NCI-H2081 treated with DMSO at 0.1 percent for 48 hours (cell line): Measurements from ENCODE around the gene RAD23B.
"Not testable (repeated sequence)": the region's sequence is repeated elsewhere in the genome, so short reads cannot be mapped to it uniquely, and the experiment has no call there.

Experiments used
- DNase-seq: peaks from one replicate; lab custom pipeline; 2025; lab: John Stamatoyannopoulos, UW

RAD23B gene

DNA sequence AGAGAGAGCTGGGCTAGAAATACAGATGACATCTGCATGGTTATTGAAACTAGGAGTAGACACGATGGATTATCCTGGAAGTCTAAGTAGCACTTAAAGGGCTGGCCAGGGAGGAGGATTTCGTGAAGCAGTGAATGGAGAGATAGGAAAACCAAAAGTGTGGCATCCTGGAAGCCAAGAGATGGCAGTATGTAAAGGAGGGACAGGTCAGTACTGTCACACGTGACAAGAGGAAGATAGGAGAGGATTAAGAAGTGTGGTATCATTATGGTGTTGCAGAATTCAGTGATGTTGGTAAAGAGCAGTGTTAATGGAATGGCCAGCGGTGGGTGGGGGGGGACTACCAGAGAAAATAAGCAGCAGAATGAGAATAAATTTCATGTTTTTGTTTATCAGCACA is 11.7 kb downstream of the RAD23B start:
- no peak for DNase-seq

- no peak for DNase-seq
Observed at GRCh38 chr9:107295995-107296394, 12.9 kb downstream of the RAD23B start.

DNA sequence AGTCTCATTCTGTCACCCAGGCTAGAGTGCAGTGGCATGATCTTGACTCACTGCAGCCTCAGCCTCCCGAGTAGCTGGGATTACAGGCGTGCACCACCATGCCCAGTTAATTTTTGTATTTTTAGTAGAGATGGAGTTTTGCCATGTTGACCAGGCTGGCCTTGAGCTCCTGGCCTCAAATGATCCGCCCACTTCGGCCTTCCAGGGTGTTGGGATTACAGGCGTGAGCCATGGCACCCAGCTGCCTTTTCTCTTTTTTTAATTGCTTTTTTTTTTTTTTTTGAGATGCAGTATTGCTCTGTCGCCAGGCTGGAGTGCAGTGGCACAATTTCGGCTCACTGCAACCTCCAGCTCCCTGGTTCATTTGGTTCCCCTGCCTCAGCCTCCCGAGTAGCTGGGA is 13.5 kb downstream of the RAD23B start:
- DNase-seq = not testable (repeated sequence)

- DNase-seq = no peak
Observed at GRCh38 chr9:107299437-107299836, 16.4 kb downstream of the RAD23B start.

DNA sequence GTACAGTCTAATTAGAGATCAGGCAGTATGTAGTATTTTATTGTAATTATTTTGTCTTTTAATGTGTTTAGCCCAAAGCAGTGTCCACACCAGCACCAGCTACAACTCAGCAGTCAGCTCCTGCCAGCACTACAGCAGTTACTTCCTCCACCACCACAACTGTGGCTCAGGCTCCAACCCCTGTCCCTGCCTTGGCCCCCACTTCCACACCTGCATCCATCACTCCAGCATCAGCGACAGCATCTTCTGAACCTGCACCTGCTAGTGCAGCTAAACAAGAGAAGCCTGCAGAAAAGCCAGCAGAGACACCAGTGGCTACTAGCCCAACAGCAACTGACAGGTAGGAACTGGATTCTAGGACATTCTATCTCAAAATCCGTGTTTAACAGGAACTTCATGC is 23.2 kb downstream of the RAD23B start:
- DNase-seq = no peak

GRCh38 chr9:107307331-107307730 is 24.3 kb downstream of the RAD23B start:
- no peak for DNase-seq

- DNase-seq = no peak
Observed at GRCh38 chr9:107308461-107308860, 25.4 kb downstream of the RAD23B start.

GRCh38 chr9:107309271-107309670 is 26.2 kb downstream of the RAD23B start:
- DNase-seq = no peak

DNA sequence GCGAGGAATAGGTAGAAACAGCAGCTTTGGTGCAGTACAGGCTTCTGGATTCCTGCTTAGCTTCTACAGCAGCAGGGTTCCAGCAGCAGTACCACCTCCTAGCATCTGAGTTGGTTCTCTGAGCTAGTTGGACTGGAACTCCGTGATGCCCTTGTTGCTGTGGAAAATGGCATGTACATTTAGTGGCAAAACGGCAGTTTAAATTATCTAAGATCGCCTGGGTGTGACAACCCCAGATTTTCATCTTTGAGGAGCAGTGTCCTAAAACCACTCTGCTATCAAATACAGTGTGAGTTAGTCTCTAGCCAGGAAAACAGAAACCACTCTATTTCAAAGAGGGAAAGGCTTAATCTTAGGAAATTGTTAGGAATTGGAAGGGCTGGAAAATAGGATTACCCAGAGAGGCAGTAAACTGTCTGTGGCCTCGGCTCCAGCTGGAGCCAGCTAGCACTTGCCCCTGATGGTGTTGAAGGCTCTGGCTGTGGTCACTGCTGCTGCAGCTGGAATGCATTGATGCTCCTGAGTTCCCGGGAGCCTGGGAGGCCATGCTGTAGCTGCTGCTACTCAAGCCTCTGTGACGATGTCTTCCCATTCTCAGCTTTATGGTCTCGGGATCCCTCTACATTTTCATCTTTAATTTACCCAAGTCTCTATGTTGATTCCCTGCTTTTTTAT is 29.4 kb downstream of the RAD23B start:
- no peak for DNase-seq

GRCh38 chr9:107313555-107314096 is 30.5 kb downstream of the RAD23B start:
- DNase-seq = no peak

DNA sequence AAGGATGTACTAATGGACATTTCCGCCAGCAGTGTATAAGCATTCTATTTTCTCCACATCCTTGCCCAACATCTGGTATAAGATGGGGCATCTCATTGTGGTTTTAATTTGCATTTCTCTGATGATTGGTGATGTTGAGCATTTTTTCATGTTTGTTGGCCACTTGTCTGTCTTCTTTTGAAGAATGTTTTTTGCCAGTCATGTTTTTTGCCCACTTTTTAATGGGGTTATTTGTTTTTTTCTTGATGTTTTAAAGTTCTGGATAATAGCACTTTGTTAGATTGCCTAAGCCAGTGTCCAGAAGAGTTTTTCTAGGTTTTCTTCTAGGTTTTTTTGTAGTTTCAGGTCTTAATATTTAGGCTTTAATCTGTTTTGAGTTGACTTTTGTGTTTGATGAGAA is 31.7 kb downstream of the RAD23B start:
- DNase-seq = no peak

DNA sequence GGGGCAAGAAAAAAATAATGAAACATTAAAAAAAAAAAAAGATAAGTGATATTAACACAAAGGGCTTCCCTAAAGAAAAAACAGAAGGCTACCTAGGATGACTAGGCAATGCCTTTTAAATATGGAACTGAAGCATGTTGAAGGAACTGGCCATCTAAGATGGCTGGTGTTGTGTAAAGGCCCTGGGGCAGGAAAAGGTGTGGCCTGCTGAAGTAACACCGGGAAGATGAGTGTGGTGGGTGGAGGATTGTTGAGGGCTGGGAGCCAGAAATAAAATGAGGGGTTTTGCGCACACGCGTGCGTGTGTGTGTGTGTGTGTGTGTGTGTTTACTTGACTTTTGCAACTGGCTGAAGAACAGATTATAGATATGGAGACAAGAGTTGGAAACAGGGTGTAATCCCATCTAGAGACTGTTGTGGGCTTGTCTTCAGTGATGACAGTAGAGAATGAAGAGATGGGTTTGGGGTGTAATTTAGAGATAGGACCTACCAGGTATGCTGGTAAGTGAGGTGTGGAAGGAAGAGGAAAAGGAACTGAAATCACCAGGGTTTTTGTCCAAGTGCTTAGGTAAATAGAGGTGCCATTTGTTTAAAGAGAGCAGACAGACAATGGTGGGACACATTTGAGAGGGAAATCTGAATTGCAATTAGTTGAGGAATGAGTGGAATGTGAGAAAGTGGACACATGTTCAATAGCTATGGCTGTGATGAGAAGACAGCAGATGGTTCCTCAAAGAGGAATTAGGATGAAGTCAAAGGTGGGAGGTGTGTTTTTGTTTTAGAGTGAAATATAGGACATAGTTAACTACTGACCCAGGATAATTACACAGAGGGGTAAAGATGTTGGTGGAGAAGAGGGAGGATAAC is 33.9 kb downstream of the RAD23B start:
- no peak for DNase-seq

- DNase-seq = no peak
Observed at GRCh38 chr9:107322643-107323042, 39.6 kb downstream of the RAD23B start.

DNA sequence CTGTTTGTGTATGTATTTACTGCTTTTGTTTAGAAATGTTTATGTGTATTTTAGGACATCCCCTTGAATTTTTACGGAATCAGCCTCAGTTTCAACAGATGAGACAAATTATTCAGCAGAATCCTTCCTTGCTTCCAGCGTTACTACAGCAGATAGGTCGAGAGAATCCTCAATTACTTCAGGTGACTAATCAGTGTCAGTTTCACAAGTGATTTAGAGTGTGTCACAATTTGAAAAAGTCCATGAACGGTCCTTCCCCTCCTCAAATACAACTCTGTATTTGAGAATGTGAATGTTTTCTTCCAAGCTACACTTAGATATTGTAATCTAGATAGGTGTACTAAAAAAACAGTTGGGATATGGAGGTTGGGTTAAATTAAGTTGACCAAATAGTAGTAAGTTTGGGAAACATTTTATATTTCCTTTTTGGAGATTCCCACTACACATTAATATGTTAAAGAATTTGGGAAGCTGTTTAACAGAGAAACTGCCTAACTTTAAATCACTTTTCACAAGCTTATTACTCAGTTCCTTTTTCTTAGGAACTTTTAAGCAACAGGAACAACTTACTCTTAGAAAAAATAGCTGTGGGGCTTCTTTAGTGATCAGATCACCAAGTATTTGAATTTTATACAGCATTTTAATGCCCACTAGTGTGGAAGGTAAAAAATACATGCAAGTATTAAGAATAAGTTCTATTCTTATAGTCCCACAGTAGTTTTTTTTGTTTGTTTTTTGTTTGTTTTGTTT is 40.9 kb downstream of the RAD23B start:
- DNase-seq = no peak

DNA sequence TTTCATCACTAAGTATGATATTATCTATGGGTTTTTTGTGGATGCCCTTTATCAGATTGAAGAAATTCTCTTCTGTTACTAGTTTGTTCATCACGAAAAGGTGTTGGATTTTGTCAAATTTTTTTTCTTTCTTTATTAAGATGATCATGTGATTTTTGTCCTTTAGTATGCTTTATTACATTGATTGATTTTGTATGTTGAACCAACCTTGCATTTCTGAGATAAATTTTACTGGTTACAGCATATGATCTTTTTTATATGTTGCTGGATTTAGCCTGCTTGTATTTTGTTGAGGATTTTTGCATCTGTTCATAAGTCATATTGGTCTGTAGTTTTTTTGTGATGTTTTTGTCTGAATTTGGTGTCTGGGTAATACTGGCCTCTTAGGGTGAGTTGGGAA is 42.8 kb downstream of the RAD23B start:
- DNase-seq = no peak

- DNase-seq = no peak
Observed at GRCh38 chr9:107328510-107328909, 45.4 kb downstream of the RAD23B start.

DNA sequence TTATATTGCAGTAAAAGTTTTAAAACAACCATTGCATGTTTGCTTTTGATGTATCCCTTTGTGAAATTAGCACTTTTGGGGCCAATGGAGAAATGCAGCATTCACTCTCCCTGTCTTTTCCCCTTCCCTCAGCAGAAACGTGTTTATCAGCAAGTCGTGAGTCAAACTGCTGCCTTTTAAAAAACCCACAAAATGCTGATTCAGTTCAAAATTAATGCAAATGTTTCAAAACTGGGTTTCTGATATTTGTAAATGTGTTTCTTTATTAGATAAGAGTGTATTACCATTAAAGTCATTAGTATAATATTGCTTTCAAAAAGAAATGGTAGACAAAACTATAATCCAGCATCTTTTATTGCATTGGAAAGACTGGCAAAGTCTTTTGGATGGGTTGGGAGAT is 47.3 kb downstream of the RAD23B start:
- DNase-seq = no peak

GRCh38 chr9:107332883-107333282 is 49.8 kb downstream of the RAD23B start:
- DNase-seq = no peak

DNA sequence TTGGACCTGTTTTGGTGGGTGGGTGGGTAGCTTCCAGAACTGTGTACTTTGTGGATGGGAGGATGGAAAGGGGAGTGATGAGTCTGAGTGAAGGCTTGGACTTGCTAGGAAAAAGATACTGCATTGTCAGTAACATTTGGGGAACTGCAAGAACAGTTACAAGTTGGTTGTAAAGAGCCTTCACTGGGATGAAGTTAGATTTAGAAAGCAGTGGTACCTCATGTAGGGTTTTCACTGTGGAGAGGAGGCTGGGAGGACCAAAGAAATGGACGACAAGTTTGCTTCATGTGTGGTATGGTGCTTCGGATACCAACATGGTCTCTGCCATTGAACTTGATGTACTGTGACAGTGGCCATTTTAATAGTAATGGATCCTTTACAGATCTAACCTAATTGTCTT is 50.3 kb downstream of the RAD23B start:
- no peak for DNase-seq

GRCh38 chr9:107334103-107334776 is 51.2 kb downstream of the RAD23B start:
- no peak for DNase-seq

GRCh38 chr9:107335331-107335730 is 52.3 kb downstream of the RAD23B start:
- DNase-seq = no peak
